HepG2 (cell line): ENCODE results near the gene ATRX. TPM values are rescaled to one million over a fixed set of nuclear protein-coding genes. Genes with fewer than 3 reads are reported as not detected.

Source experiments
- ARNT2 ChIP-seq: sonication (generic); formaldehyde crosslinking; IDR thresholded peaks from 2 replicates; pipeline ENCODE4 v1.8.0; 2022; ENCODE audit warnings: mild to moderate bottlenecking, low read depth, missing genetic modification reagents, moderate library complexity
- CENPX ChIP-seq: sonication (generic); formaldehyde crosslinking; IDR thresholded peaks from 2 replicates; pipeline ENCODE4 v1.9.0; 2021; ENCODE audit warnings: mild to moderate bottlenecking, missing genetic modification reagents, moderate library complexity
- CREB1 ChIP-seq, 2 experiments: fragments of 450-650 bp in 1 of 2; IDR thresholded peaks; 2 replicates each; pipeline ENCODE4 v1.6.1; 2016 to 2017; ENCODE audit warnings: control low read depth in 1 of 2, mild to moderate bottlenecking in 1 of 2, missing compliant biosample characterization in 1 of 2, missing genetic modification characterization in 1 of 2
- CREBL2 ChIP-seq: sonication (generic); formaldehyde crosslinking; IDR thresholded peaks from 2 replicates; pipeline ENCODE4 v1.8.1; 2023; ENCODE audit warnings: missing genetic modification reagents, mild to moderate bottlenecking, borderline replicate concordance
- ELF1 ChIP-seq: sonication (generic); formaldehyde crosslinking; IDR thresholded peaks from 2 replicates; pipeline ENCODE4 v1.4.0; 2020; ENCODE audit warnings: missing genetic modification reagents
- FLYWCH1 ChIP-seq: sonication (generic); formaldehyde crosslinking; IDR thresholded peaks from 2 replicates; pipeline ENCODE4 v1.8.1; 2023; ENCODE audit warnings: mild to moderate bottlenecking, missing genetic modification reagents
- HCFC1 ChIP-seq: fragments of 150-350 bp; IDR thresholded peaks from 2 replicates; pipeline ENCODE4 v1.6.1; 2014; ENCODE audit warnings: low read depth, low read length
- KAT8 ChIP-seq: IDR thresholded peaks from 2 replicates; pipeline ENCODE4 v1.6.1; 2016; ENCODE audit warnings: missing genetic modification reagents, missing compliant biosample characterization
- KDM2A ChIP-seq: sonication (generic); formaldehyde crosslinking; IDR thresholded peaks from 2 replicates; pipeline ENCODE4 v1.4.0; 2020; ENCODE audit warnings: low read depth, missing genetic modification reagents, borderline replicate concordance
- KMT2A ChIP-seq: sonication (generic); formaldehyde crosslinking; IDR thresholded peaks from 2 replicates; pipeline ENCODE4 v1.4.0; 2020; ENCODE audit warnings: missing genetic modification reagents
- NFYB ChIP-seq: sonication (generic); formaldehyde crosslinking; IDR thresholded peaks from 2 replicates; pipeline ENCODE4 v1.4.0; 2020; ENCODE audit warnings: missing genetic modification reagents
- NONO ChIP-seq, 2 experiments: fragments of 450-650 bp in 1 of 2; sonication (generic) in 1 of 2; formaldehyde crosslinking in 1 of 2; IDR thresholded peaks in 1 of 2; conservative IDR thresholded peaks in 1 of 2; 2 replicates each; pipeline versions ENCODE4 v1.6.1 to v1.8.0; 2017 to 2022; ENCODE audit warnings: mild to moderate bottlenecking in 1 of 2, missing genetic modification reagents in 1 of 2, moderate library complexity in 1 of 2
- PITX1 ChIP-seq: sonication (generic); formaldehyde crosslinking; IDR thresholded peaks from 2 replicates; pipeline ENCODE4 v1.5.1; 2020; ENCODE audit warnings: mild to moderate bottlenecking, missing genetic modification reagents
- PRDM4 ChIP-seq: sonication (generic); formaldehyde crosslinking; IDR thresholded peaks from 2 replicates; pipeline ENCODE4 v1.9.0; 2021; ENCODE audit warnings: missing genetic modification reagents, borderline replicate concordance
- RBAK ChIP-seq: sonication (generic); formaldehyde crosslinking; IDR thresholded peaks from 2 replicates; pipeline ENCODE4 v1.5.1; 2020; ENCODE audit warnings: mild to moderate bottlenecking, missing genetic modification reagents
- SKI ChIP-seq: fragments of 450-650 bp; IDR thresholded peaks from one replicate; pipeline ENCODE4 v1.6.1; 2018; ENCODE audit warnings: mild to moderate bottlenecking; ENCODE audit not compliant: partially characterized antibody
- SNAPC2 ChIP-seq: sonication (generic); formaldehyde crosslinking; IDR thresholded peaks from 2 replicates; pipeline ENCODE4 v1.8.1; 2022; ENCODE audit warnings: mild to moderate bottlenecking, missing genetic modification reagents
- STAG1 ChIP-seq: sonication (generic); formaldehyde crosslinking; IDR thresholded peaks from 2 replicates; pipeline ENCODE4 v1.4.0; 2020; ENCODE audit warnings: missing genetic modification reagents
- TCF7L2 ChIP-seq: IDR thresholded peaks from 2 replicates; pipeline ENCODE4 v1.6.1; 2011; ENCODE audit warnings: mild to moderate bottlenecking, low read depth, low read length, moderate library complexity
- ZBTB21 ChIP-seq: sonication (generic); formaldehyde crosslinking; IDR thresholded peaks from 2 replicates; pipeline ENCODE4 v1.4.0; 2020; ENCODE audit warnings: missing genetic modification reagents
- ZFYVE20 ChIP-seq: sonication (generic); formaldehyde crosslinking; IDR thresholded peaks from 2 replicates; pipeline ENCODE4 v1.8.0; 2023; ENCODE audit warnings: low read depth, mild to moderate bottlenecking, moderate library complexity, missing genetic modification reagents, borderline replicate concordance
- ZNF138 ChIP-seq: sonication (generic); formaldehyde crosslinking; IDR thresholded peaks from 2 replicates; pipeline ENCODE4 v1.5.0; 2020; ENCODE audit warnings: mild to moderate bottlenecking, low read depth, missing genetic modification reagents
- ZNF256 ChIP-seq: sonication (generic); formaldehyde crosslinking; conservative IDR thresholded peaks from 2 replicates; pipeline ENCODE4 v1.4.0; 2020; ENCODE audit warnings: missing genetic modification reagents
- ZNF264 ChIP-seq: sonication (generic); formaldehyde crosslinking; IDR thresholded peaks from 2 replicates; pipeline ENCODE4 v1.4.0; 2020; ENCODE audit warnings: missing genetic modification reagents
- ZNF564 ChIP-seq: sonication (generic); formaldehyde crosslinking; IDR thresholded peaks from 2 replicates; pipeline ENCODE4 v1.8.1; 2023; ENCODE audit warnings: mild to moderate bottlenecking, missing genetic modification reagents
- ZNF768 ChIP-seq: sonication (generic); formaldehyde crosslinking; IDR thresholded peaks from 2 replicates; pipeline ENCODE4 v1.4.0; 2020; ENCODE audit warnings: missing genetic modification reagents
- ZSCAN12 ChIP-seq: sonication (generic); formaldehyde crosslinking; IDR thresholded peaks from 2 replicates; pipeline ENCODE4 v1.9.0; 2021; ENCODE audit warnings: mild to moderate bottlenecking, missing genetic modification reagents
- ZZZ3 ChIP-seq: sonication (generic); formaldehyde crosslinking; IDR thresholded peaks from 2 replicates; pipeline ENCODE4 v1.4.0; 2020; ENCODE audit warnings: missing genetic modification reagents, mild to moderate bottlenecking, borderline replicate concordance
- polyA plus RNA-seq, 8 experiments: library from polyadenylated mRNA; depleted of rRNA in 3 of 8; stranded (reverse) in 7 of 8; unstranded in 1 of 8; fragments of >200 nt; fragmentation: Illumina TruSeq in 4 of 8; extraction: Trizol in 4 of 8; gene quantifications; 2 replicates each; pipeline versions ENCODE4 v1.2.1 to v1.2.3, GENCODE V29; 2011 to 2016; ENCODE audit warnings: low read depth in 4 of 8, missing spikeins in 1 of 8, mixed read lengths in 1 of 8; ENCODE audit not compliant: insufficient read depth in 1 of 8
- total RNA-seq, 5 experiments: library from RNA; depleted of rRNA; stranded (reverse); fragments of >200 nt; fragmentation: Illumina TruSeq; extraction: Trizol; gene quantifications; 2 replicates each; pipeline ENCODE4 v1.2.3, GENCODE V29; 2016; ENCODE audit warnings: low read depth in 1 of 5
- TF ChIP-seq, protein P1 (sequence below): sonication (generic); formaldehyde crosslinking; IDR thresholded peaks from 2 replicates; pipeline ENCODE4 v1.8.0; 2023; ENCODE audit warnings: mild to moderate bottlenecking, missing genetic modification reagents
- TF ChIP-seq, protein P2 (sequence below): sonication (generic); formaldehyde crosslinking; IDR thresholded peaks from 2 replicates; pipeline ENCODE4 v1.8.0; 2022; ENCODE audit warnings: mild to moderate bottlenecking, missing genetic modification reagents, moderate library complexity

Gene ATRX
- total and polyA plus RNA-seq, 2 of the 13 experiments (the other 11 are each of a cell fraction or from before 2014, with no cell fraction given) = 26.1 to 44.5 TPM

GRCh38 chrX:77788050-77788449, 2.0 kb upstream of the ATRX start (continued):
- TF ChIP-seq PRDM4 (CRISPR knock-in tag) = no peak
- peak; percentile 25; the same call in 1 of the 2 replicates for TF ChIP-seq ELF1
- no peak for TF ChIP-seq ARNT2 (CRISPR knock-in tag)
- TF ChIP-seq SNAPC2 (CRISPR knock-in tag) = no peak
- TF ChIP-seq ZNF256 = no peak
- TF ChIP-seq KDM2A (CRISPR knock-in tag) = no peak
- no peak for TF ChIP-seq STAG1 (CRISPR knock-in tag)
- TF ChIP-seq ZNF564 (CRISPR knock-in tag) = no peak
- no peak for TF ChIP-seq ZNF768 (CRISPR knock-in tag)
- TF ChIP-seq NFYB = peak; percentile 79
- TF ChIP-seq ZNF138 = no peak
- TF ChIP-seq KMT2A (CRISPR knock-in tag) = no peak
- no peak for TF ChIP-seq ZNF264 (CRISPR knock-in tag)
- no peak for TF ChIP-seq NONO (IDR thresholded peaks at IDR 0.05)
- no peak for TF ChIP-seq NONO (CRISPR knock-in tag; conservative IDR thresholded peaks at IDR 0.05)
- TF ChIP-seq CENPX (CRISPR knock-in tag) = no peak
- no peak for TF ChIP-seq SKI
- no peak for TF ChIP-seq TCF7L2
- TF ChIP-seq ZZZ3 (CRISPR knock-in tag) = no peak
- no peak for TF ChIP-seq FLYWCH1 (CRISPR knock-in tag)
- TF ChIP-seq KAT8 (CRISPR knock-in tag) = peak; percentile 32; the same call in 1 of the 2 replicates
- TF ChIP-seq, protein P1, sequence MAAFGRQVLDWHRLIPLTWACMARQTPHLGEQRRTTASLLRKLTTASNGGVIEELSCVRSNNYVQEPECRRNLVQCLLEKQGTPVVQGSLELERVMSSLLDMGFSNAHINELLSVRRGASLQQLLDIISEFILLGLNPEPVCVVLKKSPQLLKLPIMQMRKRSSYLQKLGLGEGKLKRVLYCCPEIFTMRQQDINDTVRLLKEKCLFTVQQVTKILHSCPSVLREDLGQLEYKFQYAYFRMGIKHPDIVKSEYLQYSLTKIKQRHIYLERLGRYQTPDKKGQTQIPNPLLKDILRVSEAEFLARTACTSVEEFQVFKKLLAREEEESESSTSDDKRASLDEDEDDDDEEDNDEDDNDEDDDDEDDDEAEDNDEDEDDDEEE = no peak
- no peak for TF ChIP-seq ZSCAN12 (CRISPR knock-in tag)
- TF ChIP-seq PITX1 (CRISPR knock-in tag) = no peak
- TF ChIP-seq ZFYVE20 (CRISPR knock-in tag) = no peak
- no peak for TF ChIP-seq RBAK (CRISPR knock-in tag)
- no peak for TF ChIP-seq CREBL2 (CRISPR knock-in tag)
- no peak for TF ChIP-seq CREB1 (IDR thresholded peaks at IDR 0.05)
- TF ChIP-seq CREB1 (CRISPR knock-in tag; IDR thresholded peaks at IDR 0.05) = peak; percentile 32; the same call in 1 of the 2 replicates
- no peak for TF ChIP-seq ZBTB21 (CRISPR knock-in tag)
- TF ChIP-seq HCFC1 = no peak
- TF ChIP-seq, protein P2, sequence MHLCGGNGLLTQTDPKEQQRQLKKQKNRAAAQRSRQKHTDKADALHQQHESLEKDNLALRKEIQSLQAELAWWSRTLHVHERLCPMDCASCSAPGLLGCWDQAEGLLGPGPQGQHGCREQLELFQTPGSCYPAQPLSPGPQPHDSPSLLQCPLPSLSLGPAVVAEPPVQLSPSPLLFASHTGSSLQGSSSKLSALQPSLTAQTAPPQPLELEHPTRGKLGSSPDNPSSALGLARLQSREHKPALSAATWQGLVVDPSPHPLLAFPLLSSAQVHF = no peak
